Measurements from ENCODE around the gene UNC13D.
"Not testable (repeated sequence)": the region's sequence is repeated elsewhere in the genome, so short reads cannot be mapped to it uniquely, and the experiment has no call there.

The UNC13D gene

DNA sequence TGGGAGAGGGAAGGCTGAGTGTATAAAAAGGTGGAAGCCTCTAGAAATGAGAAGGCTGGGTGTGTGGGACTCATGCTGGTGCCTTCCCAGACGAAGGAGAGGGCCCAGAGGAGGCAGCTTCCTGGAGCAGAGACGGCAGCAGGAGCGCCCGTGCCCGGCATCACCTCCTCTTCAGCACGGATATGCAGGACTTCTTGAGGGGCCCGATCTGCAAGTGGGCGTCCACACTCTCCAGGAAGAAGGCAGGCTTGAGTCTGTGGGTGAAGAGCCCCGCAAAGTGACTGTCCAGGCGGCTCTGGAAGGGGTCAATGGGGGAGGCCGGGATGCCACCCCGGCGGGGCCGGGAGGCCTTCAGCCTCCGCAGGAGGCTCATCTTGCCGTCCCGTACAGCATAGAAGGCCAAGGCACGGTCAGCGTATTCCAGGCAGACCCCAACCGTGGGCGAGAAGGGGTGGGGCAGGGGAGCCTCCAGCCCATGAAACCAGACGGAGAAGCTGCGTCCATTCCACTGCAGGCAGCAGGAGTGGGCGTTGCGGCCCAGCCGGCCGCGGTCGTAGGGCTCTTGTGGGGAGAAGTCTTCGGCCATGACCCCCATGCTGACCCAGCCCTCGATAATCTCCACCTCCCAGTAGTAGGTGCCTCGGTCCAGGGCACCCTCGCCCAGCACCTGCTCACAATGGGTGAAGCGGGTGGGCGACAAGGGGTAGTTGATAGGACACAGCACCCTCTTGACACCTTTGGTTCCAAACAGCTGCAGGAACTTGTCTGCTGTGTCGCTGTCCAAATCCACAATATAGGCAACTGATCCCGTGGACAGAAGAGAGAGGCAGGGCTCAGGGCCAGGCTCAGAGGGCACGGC lies 30.3 kb upstream of the UNC13D start:
- no peak for DNase-seq (ENCODE audit: low spot score)

DNA sequence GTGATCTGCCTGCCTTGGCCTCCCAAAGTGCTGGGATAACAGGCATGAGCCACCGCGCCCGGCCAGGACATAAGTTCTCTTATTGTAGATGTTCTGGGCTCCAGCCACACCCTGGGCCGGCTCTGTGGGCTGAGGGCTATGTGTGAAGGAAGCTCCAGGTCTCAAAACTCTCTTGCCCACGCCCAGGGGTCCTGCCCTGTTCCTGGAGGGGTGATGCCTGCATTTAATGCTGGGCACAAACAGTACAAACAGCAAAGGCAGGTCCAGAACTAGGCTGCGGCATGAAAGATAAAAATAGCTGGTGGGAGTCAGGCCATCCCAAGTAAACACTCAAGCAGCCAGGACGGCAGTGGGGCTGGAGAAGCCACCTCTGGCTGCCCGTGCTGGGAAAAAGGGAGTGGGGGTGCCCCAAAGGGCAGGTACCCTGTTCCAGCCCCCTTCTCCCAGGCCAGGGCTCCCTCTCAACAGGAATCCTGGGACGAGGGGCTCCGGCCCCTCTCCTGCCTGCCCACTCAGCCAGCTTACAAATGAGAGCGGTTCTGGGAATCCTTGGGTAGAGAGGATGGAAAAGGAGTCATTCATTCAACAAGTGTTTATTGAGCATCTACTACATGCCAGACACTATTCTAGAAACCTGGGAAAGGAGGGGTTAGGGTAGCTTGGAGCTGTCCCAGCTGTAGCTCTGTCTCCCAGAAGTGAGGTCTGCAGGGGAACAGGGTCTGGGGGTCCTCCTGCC lies 29.6 kb upstream of the UNC13D start:
- DNase-seq (ENCODE audit: low spot score), result no peak

DNA sequence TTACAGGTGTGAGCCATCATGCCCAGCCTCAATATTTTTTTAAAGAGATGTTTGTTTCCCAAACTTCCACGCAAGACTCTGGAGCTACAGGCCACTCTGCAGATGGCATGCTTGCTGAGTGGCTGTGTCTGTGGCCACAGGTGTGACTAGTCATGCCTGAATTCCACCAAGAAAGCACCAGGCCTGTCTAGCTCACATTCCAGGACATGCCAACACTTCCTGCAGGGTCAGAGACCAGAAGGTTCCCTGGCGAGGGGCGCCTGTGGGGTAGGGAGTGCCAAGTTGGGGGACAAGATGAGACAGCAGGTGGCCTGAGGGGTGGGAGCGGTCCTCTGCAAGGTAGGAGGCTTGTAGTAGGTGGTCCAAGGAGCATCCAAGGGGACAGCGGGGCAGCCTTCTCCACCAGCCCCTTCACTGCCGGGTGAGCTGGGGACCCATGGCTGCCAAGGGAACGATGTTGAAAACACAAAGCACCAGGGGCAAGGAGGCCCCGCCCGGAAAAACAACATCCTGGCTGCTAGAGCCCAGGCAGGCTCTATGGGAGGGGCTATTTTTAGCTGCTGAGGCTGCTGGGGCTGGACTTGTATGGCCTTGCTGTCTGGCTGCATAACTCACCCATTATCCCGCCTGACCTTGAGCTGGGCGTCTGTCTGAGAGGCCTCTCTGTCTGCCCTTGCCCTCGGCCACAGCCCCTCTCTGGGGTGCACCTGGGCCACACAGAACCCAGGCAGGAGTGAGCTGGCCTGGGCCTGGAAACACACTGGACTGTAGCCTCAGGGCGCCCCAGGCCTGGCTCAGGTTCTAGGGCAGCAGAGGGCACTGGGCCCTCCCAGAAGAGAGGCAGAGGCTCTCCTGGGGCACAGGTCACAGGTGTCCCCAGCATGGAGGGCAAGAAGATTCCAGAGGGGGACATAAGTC lies 28.5 kb upstream of the UNC13D start:
- no peak for DNase-seq (ENCODE audit: low spot score)

DNA sequence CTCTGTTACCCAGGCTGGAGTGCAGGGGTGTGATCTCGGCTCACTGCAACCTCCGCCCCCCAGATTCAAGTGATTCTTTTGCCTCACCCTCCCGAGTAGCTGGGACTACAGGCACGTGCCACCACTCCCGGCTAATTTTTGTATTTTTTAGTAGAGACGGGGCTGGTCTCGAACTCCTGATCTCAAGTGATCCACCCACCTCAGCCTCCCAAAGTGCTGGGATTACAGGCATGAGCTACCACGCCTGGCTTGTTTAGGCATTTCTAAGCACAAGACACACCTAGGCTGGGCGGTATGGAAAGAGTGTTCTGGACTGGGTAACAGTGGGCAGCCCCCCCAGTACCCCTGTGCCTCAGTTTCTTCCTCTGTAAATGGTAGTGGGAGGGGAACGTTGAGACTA lies 26.0 kb upstream of the UNC13D start:
- not testable (repeated sequence) for DNase-seq (ENCODE audit: low spot score)

DNA sequence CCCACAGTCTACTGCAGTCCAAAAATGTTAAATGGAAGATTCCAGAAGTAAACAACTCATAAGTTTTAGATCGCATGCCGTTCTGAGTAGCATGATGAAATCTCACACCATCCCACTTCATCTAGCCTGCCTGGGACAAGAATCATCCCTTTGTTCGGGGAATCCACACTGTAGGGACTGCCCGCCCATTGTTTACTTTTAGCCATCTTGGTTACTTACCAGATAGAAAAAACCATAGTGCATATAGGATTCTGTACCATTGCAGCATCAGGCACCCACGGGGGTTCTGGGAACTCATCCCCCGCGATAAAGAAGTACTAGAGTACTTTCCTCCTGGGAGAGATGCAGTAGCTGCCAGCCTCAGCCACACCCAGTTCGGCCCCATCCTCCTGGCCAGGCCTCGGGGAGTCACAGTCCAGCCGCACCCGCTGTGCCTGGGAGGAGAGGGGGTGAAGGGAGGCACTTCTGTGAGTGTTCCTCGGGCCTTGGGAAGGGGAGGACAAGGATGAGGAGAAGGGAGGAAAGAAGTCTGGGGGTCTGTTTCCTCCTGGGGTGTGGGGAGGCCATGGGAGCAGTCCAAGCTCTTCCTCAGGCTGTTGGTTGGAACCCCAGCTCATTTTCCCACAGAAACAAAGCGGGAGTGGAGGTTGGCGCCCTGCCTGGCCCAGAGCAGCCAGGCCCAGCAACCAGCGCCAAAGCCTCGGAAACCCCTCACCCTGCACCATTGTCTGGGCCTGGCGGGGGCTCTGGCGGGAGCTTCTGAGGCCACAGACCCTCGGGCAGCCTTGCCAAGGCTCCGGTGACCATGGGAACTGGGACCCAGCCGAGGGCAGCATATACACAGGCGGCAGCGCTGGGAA lies 25.3 kb upstream of the UNC13D start:
- DNase-seq (ENCODE audit: low spot score), result no peak

DNA sequence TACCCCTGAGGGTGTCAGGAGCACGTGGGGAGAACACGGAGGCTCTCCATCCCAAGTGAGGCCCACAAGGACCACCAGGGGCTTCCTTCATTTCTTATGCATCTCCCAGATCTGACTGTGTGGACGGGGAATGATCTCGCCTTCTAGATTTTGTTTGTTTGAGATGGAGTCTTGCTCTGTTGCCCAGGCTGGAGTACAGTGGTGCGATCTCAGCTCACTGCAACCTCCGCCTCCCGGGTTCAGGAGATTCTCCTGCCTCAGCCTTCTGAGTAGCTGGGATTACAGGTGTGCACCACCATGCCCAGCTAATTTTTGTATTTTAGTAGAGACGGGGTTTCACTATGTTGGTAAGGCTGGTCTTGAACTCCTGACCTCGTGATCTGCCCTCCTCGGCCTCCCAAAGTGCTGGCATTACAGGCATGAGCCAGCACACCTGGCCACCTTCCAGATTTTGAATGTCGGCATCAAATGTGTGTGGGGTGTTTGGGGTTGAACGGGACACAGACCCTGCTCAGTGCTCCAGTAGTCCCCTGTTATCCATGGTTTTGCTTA lies 24.6 kb upstream of the UNC13D start:
- not testable (repeated sequence) for DNase-seq (ENCODE audit: low spot score)

DNA sequence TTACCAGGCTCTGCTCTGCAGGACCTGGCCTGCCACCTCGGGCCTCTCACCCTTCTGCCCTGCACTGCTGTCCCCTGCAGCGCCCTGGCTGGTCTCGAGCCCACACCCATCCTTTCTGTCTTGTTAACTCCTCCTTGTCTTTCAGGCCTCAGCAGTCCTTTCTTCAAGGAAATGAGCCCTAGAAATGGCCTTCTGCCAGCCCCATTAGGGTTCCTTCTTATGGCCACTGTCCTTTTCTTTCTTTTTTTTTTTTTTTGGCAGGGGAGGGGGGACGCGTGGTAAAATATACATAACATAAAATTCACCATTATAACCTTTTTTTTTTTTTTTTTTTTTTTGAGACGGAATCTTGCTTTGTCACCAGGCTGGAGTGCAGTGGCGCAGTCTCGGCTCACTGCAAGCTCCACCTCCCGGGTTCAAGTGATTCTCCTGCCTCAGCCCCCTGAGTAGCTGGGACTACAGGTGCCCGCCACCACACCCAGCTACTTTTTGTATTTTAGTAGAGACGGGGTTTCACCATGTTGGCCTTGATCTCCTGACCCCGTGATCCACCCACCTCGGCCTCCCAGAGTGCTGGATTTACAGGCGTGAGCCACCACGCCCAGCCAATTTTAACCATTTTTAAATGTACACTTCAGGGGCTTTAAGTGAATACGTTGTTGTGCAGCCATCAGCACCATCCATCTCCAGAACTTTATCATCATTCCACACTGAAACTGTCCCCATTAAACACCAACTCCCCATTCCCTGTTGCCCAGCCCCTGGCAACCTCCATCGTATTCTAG lies 21.4 kb upstream of the UNC13D start:
- DNase-seq (ENCODE audit: low spot score), result not testable (repeated sequence)

DNA sequence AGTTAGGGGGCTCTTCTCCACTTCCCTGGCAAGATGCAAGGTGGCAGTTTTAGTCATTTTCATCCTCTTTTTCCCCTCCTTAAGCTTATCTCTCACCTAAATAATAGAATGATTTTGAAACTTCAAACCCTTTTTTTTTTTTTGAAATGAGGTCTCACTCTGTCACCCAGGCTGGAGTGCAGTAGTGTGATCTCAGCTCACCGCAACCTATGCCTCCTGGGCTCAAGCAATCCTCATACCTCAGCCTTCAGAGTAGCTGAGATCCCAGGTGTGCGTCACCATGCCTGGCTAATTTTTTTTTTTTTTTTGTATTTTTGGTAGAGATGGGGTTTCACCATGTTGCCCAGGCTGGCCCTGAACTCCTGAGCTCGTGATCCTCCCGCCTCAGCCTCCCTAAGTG lies 20.7 kb upstream of the UNC13D start:
- DNase-seq (ENCODE audit: low spot score), result not testable (repeated sequence)

DNA sequence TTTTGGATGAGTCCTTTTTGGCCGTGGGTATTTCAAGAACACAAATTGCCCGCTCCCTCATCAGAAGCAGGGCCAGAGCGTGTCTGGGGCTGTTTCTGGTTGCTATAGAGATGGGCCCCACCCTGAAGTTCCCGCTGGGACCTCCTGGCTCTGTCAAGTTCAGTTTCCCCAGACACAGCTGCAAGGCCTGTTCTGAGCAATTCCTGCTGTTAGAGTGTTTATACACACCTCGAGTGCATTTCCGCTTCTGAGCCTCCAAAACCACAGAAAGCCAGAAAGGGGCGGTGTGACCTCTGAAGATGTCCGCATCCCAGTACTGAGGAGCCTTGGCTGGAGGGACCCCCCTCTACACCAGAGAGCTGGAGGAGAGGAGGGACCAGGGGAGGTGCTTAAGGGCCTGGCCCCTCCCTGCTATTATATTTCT lies 20.3 kb upstream of the UNC13D start:
- peak; percentile 77 for DNase-seq (ENCODE audit: low spot score)

DNA sequence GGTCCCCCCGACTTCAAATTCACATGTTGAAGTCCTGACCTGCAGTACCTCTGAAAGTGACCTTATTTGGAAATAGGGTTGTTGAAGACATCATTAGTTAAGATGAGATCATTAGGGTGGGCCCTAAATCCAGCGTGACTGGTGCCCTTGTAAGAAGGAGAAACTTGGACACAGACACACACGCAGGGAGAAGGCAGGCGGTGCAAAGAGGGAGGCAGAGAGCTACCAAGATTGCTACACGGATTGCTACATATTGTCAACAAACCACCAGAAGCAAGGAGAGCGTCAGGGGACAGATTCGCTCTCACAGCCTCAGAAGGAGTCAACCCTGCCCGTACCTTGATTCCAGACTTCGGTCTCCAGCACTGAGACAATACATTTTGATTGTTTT lies 17.7 kb upstream of the UNC13D start:
- no peak for DNase-seq (ENCODE audit: low spot score)

DNA sequence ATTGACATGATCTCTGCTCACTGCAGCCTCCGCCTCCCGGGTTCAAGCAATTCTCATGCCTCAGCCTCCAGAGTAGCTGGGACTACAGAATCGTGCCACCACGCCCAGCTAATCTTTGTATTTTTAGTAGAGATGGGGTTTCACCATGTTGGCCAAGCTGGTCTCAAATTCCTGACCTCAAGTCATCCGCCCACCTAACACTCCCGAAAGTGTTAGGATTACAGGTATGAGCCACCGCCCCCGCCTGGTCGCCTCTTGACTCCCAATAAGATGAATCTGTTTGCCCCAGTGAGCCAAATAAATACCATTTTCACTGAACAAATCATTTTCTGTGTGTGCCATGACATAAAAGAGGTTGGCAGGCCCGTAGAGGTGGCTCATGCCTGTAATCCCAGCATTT lies 15.2 kb upstream of the UNC13D start:
- DNase-seq (ENCODE audit: low spot score), result not testable (repeated sequence)

DNA sequence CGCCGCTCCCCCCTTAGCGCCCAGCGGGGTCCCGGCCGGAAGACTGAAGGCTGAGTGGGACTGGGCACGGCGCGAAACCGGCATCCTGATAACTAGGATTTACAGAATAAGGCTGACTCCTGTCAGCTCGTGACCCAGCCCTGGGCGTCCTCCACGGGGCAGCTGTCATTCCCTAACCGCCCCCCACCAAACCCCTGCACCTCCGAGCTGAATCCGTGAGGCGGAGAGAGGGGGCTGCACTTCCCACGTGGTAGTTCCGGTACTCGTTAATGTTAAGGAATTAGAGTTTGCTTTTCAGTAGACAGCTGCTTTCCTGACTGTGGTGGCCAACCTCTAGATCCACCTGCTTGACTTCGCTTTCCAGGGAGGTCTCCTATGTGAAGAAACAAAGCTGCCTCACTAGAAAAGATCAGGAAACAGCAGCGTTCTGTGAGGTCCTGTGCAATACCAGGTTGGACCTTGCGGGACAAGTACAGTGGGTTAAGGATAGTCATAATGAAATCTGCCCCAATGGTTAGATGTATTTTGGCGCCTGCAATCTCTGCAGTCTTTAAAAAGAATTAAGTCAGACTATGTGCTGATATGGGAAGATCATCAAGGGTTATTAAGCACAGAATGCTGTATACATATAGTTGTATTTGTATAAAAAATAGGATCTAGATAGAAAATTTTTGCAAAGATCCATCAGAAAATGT lies 12.0 kb upstream of the UNC13D start:
- peak; percentile 77 for DNase-seq (ENCODE audit: low spot score)

DNA sequence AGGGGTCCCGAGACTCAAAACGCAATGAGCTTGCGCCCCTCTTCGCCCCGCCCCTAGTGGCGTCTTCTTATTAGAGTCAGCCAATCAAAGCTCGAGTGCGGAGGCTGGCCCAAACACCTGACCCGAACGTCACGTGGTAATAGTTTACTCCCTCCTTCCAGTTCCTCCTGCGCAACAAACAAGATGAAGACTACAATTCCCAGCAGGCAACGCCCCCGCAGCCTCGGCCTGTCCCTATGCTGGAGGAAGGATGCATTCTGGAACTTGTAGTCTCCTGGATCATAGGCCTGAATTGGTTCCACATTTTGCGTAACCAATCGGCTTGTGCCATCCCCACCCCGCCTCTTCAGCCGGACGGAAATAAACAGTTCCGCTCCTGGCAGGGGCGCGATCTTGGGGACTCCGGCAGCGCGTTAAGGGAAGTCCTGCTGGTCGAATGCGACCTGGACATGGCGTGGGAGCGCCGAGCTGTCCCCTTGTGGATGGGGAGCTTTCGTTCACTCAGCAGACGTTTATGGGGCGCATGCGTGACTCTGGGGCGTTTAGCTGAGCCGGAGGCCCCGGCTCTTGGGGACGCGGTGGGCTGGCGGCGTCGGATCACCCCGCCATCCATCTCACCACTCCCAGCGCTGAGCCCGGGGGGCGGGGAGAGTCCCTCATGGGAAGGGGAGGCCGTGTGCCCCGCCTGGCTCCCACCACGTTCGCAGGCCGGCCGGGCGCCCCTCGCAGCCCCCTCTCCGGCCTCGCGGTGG lies 11.3 kb upstream of the UNC13D start, which contains the start of gene WBP2:
Gene WBP2, minus strand, starts transcription at position 26 of the 752 bp plus-strand sequence. CDS start 38 bp downstream, outside the sequence.
- peak; percentile 97 for DNase-seq (ENCODE audit: low spot score)

DNA sequence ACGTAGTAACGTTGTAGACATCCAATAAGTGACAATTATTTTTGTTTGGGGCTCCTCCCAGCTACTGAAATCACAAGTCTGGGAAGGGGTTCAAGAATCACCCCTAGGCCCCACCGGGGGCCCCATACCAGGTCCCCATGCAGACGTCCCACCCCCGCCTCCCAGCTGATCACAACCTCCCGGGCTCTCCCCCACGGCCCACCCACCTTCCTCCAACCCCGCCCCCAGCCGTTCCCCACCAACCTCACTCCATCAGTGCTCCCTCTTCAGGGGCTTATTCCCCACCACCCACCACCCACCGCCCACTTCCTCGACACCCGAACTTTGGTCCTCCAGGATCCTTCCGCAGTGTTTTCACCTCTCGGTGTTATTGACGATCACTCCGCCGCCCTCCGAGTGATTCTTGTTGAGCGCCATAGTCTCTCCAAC lies 10.7 kb upstream of the UNC13D start:
- no peak for DNase-seq (ENCODE audit: low spot score)

DNA sequence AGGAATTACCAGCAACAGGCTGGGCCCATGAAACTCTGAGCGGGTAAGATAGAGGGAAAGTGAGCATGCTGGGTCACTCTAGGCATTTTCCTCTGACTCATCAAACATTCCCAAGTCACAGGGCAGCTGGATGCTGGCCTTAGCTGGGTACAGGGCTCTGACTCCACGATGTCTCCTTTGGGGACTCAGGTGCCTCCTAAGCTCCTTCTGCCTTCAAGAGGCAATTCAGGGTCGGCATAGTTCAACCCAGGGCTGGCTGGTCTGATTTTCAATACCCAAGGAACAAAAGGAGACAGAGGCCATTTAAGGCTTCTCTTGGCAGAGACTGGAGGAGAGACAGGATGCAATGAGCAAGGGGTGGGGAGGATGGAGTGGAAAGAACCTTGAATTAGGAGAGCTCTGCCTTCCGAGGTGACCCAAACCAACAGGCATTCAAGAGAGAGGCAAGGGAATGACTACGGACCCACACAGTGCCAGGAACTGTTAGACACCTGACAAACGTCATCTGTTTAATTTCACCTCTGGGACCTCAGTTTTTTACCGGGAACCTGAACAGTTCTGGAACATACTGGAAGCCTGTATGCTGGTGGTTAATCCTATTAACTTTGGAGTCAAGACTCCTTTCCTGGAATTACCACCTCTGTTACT lies 10.0 kb upstream of the UNC13D start:
- DNase-seq (ENCODE audit: low spot score), result no peak

DNA sequence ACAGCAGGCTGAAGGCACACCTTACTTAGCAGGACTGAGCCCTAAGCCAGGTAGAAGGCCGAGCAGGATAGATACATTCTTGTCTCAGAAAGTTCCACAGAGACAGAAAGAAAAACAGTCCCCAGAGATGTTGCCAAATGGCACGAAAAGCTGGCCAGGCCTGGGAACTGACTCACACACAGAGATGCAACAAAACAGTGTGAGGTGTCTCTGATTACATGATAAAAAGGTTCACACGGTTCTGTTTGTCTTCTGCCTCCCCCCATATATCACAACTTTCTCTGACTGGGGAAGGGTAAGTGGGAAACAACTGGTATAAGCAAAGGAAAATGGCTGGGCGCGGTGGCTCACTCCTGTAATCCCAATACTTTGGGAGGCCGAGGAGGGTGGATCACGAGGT lies 9.2 kb upstream of the UNC13D start:
- no peak for DNase-seq (ENCODE audit: low spot score)

DNA sequence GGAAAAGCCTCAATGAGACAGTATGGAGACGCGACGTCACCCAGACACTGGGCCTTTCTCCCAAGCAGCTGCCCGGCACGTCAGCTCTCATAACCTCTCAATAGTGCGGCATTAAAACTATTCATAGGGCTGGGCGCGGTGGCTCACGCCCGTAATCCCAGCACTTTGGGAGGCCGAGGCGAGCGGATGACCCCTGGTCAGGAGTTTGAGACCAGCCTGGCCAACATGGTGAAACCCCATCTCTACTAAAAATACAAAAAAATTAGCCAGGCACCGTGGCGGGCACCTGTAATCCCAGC lies 7.4 kb upstream of the UNC13D start:
- DNase-seq (ENCODE audit: low spot score), result not testable (repeated sequence)
